Panc1 (cell line): ENCODE results near the gene ADAMTS2. TPM values are rescaled to one million over a fixed set of nuclear protein-coding genes. Genes with fewer than 3 reads are reported as not detected.
"Not testable (repeated sequence)": the region's sequence is repeated elsewhere in the genome, so short reads cannot be mapped to it uniquely, and the experiment has no call there.

Experiments
- ATAC-seq: fragments of 200-7000 bp; cut with Tn5 transposase; 2 replicates; pipeline ENCODE4 v1.9.1; 2020; ENCODE audit warnings: mild to moderate bottlenecking, moderate library complexity
- BruUV-seq: library from RNA; stranded (reverse); fragments of 400-500 nt; replicated peaks from 2 replicates; lab custom pipeline; 2021; lab: Mats Ljungman, UMichigan
- CTCF ChIA-PET: fragments of 300-600 bp; sonication (Branson Sonifier 250); formaldehyde crosslinking; loops from one replicate; lab custom pipeline; 2022; ENCODE audit warnings: antibody characterized with exemption; lab: Charles Lee
- POLR2A ChIA-PET: fragments of 300-600 bp; sonication (Branson Sonifier 250); formaldehyde crosslinking; loops from one replicate; lab custom pipeline; 2022; ENCODE audit warnings: antibody characterized with exemption; lab: Charles Lee
- DNase-seq: peaks from one replicate; pipeline ENCODE4 v3.0.0-alpha.2; 2010; ENCODE audit warnings: low read depth, low spot score
- H3K27ac ChIP-seq: 2 replicates; pipeline ENCODE4 v1.5.1; 2011; ENCODE audit warnings: mild to moderate bottlenecking, low read length, inconsistent platforms
- H3K27me3 ChIP-seq: fragments of 200-500 bp; sonication (Bioruptor generic); 2 replicates; pipeline ENCODE4 v1.6.0; 2014; ENCODE audit warnings: low read length, inconsistent platforms; ENCODE audit not compliant: control insufficient read depth, insufficient read depth
- H3K36me3 ChIP-seq: fragments of 200-500 bp; sonication (Bioruptor generic); 2 replicates; pipeline ENCODE4 v1.5.1; 2014; ENCODE audit warnings: inconsistent platforms, mild to moderate bottlenecking, low read length, moderate library complexity; ENCODE audit not compliant: control insufficient read depth, insufficient read depth
- H3K4me1 ChIP-seq: 2 replicates; pipeline ENCODE4 v1.5.1; 2011; ENCODE audit warnings: inconsistent platforms, mild to moderate bottlenecking, low read length, moderate library complexity; ENCODE audit not compliant: control insufficient read depth, insufficient read depth
- H3K4me3 ChIP-seq, 2 experiments: 2 replicates each; pipeline ENCODE4 v1.5.1; 2011 to 2012; ENCODE audit warnings: low read depth in 2 of 2, low read length in 2 of 2, mild to moderate bottlenecking in 2 of 2, inconsistent platforms in 1 of 2, moderate library complexity in 1 of 2
- H3K9me3 ChIP-seq: fragments of 200-500 bp; sonication (Bioruptor generic); 2 replicates; pipeline ENCODE4 v1.5.1; 2014; ENCODE audit warnings: low read depth, mild to moderate bottlenecking, inconsistent platforms, low read length, moderate library complexity; ENCODE audit not compliant: control insufficient read depth, insufficient read depth
- POLR2AphosphoS5 ChIP-seq: IDR thresholded peaks from 2 replicates; pipeline ENCODE4 v1.6.1; 2012; ENCODE audit warnings: mild to moderate bottlenecking, low read depth, low read length, moderate library complexity
- REST ChIP-seq, 2 experiments: IDR thresholded peaks; 2 replicates each; pipeline ENCODE4 v1.6.1; 2011 to 2012; ENCODE audit warnings: low read depth in 2 of 2, control low read depth in 1 of 2, low read length in 1 of 2, mild to moderate bottlenecking in 1 of 2, moderate library complexity in 1 of 2; ENCODE audit not compliant: insufficient read depth in 1 of 2
- SIN3A ChIP-seq: IDR thresholded peaks from 2 replicates; pipeline ENCODE4 v1.6.1; 2012; ENCODE audit warnings: low read depth, mild to moderate bottlenecking, low read length, moderate library complexity, borderline replicate concordance; ENCODE audit not compliant: insufficient read depth
- TCF7L2 ChIP-seq: IDR thresholded peaks from 2 replicates; pipeline ENCODE4 v1.6.1; 2011; ENCODE audit warnings: mild to moderate bottlenecking, low read depth, low read length, inconsistent platforms
- in situ Hi-C: cut with HindIII; loops from 2 replicates; pipeline ENCODE4 v1.10.0; 2016; ENCODE audit warnings: low sequenced_read_pairs, low pct_unique_long_range_greater_than_20kb
- intact Hi-C: fragments of 100-400 bp; cut with micrococcal nuclease; formaldehyde crosslinking; loops from one replicate; pipeline ENCODE4 v1.10.0; 2022; ENCODE audit not compliant: unreplicated experiment
- total RNA-seq: library from RNA; stranded (reverse); gene quantifications from one replicate; pipeline ENCODE4 v1.2.1, GENCODE V29; 2021; ENCODE audit not compliant: unreplicated experiment
- TF ChIP-seq, protein P1 (sequence below): fragments of 450-650 bp; IDR thresholded peaks from 2 replicates; pipeline ENCODE4 v1.5.1; 2017; ENCODE audit warnings: mild to moderate bottlenecking

Gene ADAMTS2
- total RNA-seq, 1 experiment from 2014 or later = 0.13 TPM

- H3K4me3 ChIP-seq = no peak overlapping the region
- ChIA-PET POLR2A (no interaction called here), CTCF (no interaction called here)
- no peaks in the 10 kb centered on the region for H3K27me3 ChIP-seq
- TF ChIP-seq REST (IDR thresholded peaks at IDR 0.05; ENCODE audit: insufficient read depth in 1 of 2, low read depth in 2 of 2, low read length in 1 of 2) (no peak), SIN3A (no peak), TCF7L2 (no peak), POLR2AphosphoS5 (no peak)
- TF ChIP-seq, protein P1, sequence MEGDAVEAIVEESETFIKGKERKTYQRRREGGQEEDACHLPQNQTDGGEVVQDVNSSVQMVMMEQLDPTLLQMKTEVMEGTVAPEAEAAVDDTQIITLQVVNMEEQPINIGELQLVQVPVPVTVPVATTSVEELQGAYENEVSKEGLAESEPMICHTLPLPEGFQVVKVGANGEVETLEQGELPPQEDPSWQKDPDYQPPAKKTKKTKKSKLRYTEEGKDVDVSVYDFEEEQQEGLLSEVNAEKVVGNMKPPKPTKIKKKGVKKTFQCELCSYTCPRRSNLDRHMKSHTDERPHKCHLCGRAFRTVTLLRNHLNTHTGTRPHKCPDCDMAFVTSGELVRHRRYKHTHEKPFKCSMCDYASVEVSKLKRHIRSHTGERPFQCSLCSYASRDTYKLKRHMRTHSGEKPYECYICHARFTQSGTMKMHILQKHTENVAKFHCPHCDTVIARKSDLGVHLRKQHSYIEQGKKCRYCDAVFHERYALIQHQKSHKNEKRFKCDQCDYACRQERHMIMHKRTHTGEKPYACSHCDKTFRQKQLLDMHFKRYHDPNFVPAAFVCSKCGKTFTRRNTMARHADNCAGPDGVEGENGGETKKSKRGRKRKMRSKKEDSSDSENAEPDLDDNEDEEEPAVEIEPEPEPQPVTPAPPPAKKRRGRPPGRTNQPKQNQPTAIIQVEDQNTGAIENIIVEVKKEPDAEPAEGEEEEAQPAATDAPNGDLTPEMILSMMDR = no peak
- H3K4me1 ChIP-seq = no peaks in the 10 kb centered on the region
- in situ Hi-C loops = no loop called here
- BruUV-seq = no TSS peak
- H3K36me3 ChIP-seq = no peaks in the 10 kb centered on the region
- no peak for DNase-seq
- H3K9me3 ChIP-seq = no peaks in the 10 kb centered on the region
- intact Hi-C loops = no loop called here
- no peak for ATAC-seq
- no peak overlapping the region for H3K27ac ChIP-seq
Measured at GRCh38 chr5:179287631-179288030, 57.6 kb downstream of the ADAMTS2 start.

DNA sequence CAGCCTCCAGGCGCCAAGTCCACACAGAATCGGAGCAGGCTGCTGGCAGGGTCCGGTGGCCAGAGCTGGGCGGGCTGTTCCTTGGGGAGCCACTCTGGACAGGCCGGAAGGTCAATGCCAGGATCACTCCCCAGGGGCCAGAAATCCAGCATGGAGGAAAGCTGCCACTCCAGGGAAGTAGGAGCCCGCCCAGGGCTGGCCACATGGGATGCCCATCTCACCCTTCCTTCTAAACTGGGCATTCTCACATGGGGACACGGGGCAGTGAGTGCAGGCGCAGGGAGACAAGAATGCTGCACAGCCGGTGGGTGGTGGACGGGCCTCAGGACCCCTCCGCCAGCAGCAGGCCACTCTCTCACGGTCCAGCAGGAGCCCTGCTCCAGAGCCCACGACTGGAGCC is 58.2 kb downstream of the ADAMTS2 start:
- in situ Hi-C loops (no loop called here), intact Hi-C loops (no loop called here)
- TF ChIP-seq SIN3A = no peak
- BruUV-seq = no TSS peak
- Histone ChIP-seq H3K4me3 (no peak overlapping the region), H3K27me3 (no peaks in the 10 kb centered on the region), H3K9me3 (no peaks in the 10 kb centered on the region), H3K36me3 (no peaks in the 10 kb centered on the region), H3K4me1 (no peaks in the 10 kb centered on the region), H3K27ac (no peak overlapping the region)
- ChIA-PET CTCF (no interaction called here), POLR2A (no interaction called here)
- ATAC-seq (peak; percentile 28; the same call in 1 of the 2 replicates), DNase-seq (no peak)

DNA sequence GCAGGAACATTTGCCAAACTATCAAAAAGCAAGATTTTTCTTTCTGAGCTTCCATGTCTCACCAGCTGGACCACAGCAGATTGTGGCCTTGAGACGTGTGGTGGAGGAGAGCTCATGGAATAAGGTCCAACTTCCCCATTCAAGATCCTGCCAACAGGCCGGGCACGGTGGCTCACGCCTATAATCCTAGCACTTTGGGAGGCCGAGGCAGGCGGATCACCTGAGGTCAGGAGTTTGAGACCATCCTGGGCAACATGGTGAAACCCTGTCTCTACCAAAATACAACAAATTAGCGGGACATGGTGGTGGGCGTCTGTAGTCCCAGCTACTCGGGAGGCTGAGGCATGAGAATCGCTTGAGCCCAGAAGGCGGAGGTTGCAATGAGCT is 59.5 kb downstream of the ADAMTS2 start:
- H3K27ac ChIP-seq, POLR2A ChIA-PET, ATAC-seq, H3K4me3 ChIP-seq, H3K27me3 ChIP-seq, DNase-seq, H3K9me3 ChIP-seq, BruUV-seq, intact Hi-C loops, CTCF ChIA-PET, in situ Hi-C loops, H3K36me3 ChIP-seq, H3K4me1 ChIP-seq: not testable (repeated sequence)
